Ovary (tissue), 9 donors: ENCODE measurements around the gene STIM1. TPM values are rescaled to one million over a fixed set of nuclear protein-coding genes. Genes with fewer than 3 reads are reported as not detected.

Experiments
- DNase-seq, 5 donors: peaks; one replicate each; pipeline ENCODE4 v3.0.0-alpha.2; 2019 to 2020
- H3K27ac ChIP-seq, 2 donors: fragments of 200-600 bp; one replicate each; pipeline versions ENCODE4 v1.5.1 to v1.8.0; 2019 to 2022
- H3K27me3 ChIP-seq: fragments of 200-600 bp; one replicate; pipeline ENCODE4 v1.8.0; 2022
- H3K36me3 ChIP-seq: fragments of 200-600 bp; sonication (generic); one replicate; pipeline ENCODE4 v1.5.1; 2019
- H3K4me1 ChIP-seq: one replicate; pipeline ENCODE4 v1.8.1; 2013; ENCODE audit warnings: mild to moderate bottlenecking, moderate library complexity; ENCODE audit not compliant: insufficient read depth
- H3K4me3 ChIP-seq: fragments of 200-600 bp; sonication (generic); one replicate; pipeline ENCODE4 v1.5.1; 2017
- H3K9me3 ChIP-seq, 2 donors: fragments of 200-600 bp in 1 of 2; sonication (generic) in 1 of 2; one replicate each; pipeline versions ENCODE4 v1.5.1 to v1.8.1; 2013 to 2019; ENCODE audit warnings: mild to moderate bottlenecking in 1 of 2, moderate library complexity in 1 of 2
- EP300 ChIP-seq: sonication (generic); formaldehyde crosslinking; IDR thresholded peaks from one replicate; pipeline ENCODE4 v1.6.1; 2017; ENCODE audit warnings: antibody characterized with exemption
- POLR2A ChIP-seq: fragments of 450-650 bp; IDR thresholded peaks from one replicate; pipeline ENCODE4 v1.6.1; 2017; ENCODE audit warnings: antibody characterized with exemption, mild to moderate bottlenecking, moderate library complexity
- WGBS, 3 donors: extraction: QIAGEN DNeasy Blood & Tissue Kit in 1 of 3; methylation state at CpG; one replicate each; pipeline versions ENCODE4 v1.1.5 to v1.1.7; 2013 to 2017; 5-methylcytosine and 5-hydroxymethylcytosine counted together
- intact Hi-C, 4 donors: fragments of 100-400 bp; cut with DNase I; formaldehyde crosslinking; loops; one replicate each; pipeline versions ENCODE4 v1.11.0 to v1.15.1; 2022 to 2023
- polyA plus RNA-seq, 2 donors: library from polyadenylated mRNA; stranded (reverse); fragments of 200-250 nt in 1 of 2; fragments of 350-450 nt in 1 of 2; fragmentation: Illumina TruSeq in 1 of 2; extraction: RNeasy Lipid Tissue Mini Kit (QIAGEN cat#74804) in 1 of 2; gene quantifications; one replicate each; pipeline ENCODE4 v1.2.3, GENCODE V29; 2013 to 2014
- total RNA-seq, 7 donors: library from RNA; depleted of rRNA in 2 of 7; stranded (reverse); fragments of >200 nt in 2 of 7; fragmentation: NEBNext Ultra II Directional in 3 of 7; extraction: Animal tissue kit (Norgen Biotek cat#: 25700) in 3 of 7; gene quantifications; one replicate each; pipeline versions ENCODE4 v1.1.0 to v1.2.4, GENCODE V29; 2016 to 2023
- TF ChIP-seq, protein P1 (sequence below), 3 donors: fragments of 450-650 bp in 2 of 3; fragments of 200-600 bp in 1 of 3; IDR thresholded peaks; one replicate each; pipeline versions ENCODE4 v1.5.1 to v1.8.0; 2016 to 2022; ENCODE audit warnings: antibody characterized with exemption in 3 of 3, mild to moderate bottlenecking in 1 of 3
- donor health status: DM: no; HTN: no; CAD: no; lungs with moderate emphysema.
- donor health status: DM: no; HTN: no; CAD: no.
- donor health status: Bipolar disorder and iron deficiency.
- donor health status: DM: yes; HTN: yes; CAD: no.
- donor health status: DM: no; HTN: no; CAD: no.
- donor health status: DM: yes; HTN: yes; CAD: no.

The STIM1 gene
- total and polyA plus RNA-seq, 9 donors: 26.1 to 75.2 (median 58.7) TPM

DNA sequence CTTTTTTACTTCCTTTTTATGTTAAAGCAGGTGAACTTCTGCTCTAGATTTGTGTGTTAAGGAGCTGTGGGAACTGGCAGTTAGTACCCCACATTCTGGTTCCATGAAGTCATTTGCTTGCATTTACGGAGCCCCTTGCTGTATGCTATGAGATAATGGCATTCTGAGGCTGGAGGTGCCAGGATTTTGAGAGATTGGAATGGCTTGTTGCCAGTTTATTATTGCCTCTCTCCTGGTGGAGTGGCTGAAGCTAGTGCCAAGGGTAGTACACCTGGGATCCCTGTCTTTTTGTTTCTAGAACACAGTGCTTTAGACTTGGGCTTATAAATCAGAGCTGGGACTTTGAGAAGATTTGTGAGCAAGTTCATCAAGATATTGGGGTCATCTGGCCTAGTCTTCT, 73.8 kb downstream of the STIM1 start:
- no peaks in the 10 kb centered on the region for H3K36me3 ChIP-seq
- TF ChIP-seq, protein P1, sequence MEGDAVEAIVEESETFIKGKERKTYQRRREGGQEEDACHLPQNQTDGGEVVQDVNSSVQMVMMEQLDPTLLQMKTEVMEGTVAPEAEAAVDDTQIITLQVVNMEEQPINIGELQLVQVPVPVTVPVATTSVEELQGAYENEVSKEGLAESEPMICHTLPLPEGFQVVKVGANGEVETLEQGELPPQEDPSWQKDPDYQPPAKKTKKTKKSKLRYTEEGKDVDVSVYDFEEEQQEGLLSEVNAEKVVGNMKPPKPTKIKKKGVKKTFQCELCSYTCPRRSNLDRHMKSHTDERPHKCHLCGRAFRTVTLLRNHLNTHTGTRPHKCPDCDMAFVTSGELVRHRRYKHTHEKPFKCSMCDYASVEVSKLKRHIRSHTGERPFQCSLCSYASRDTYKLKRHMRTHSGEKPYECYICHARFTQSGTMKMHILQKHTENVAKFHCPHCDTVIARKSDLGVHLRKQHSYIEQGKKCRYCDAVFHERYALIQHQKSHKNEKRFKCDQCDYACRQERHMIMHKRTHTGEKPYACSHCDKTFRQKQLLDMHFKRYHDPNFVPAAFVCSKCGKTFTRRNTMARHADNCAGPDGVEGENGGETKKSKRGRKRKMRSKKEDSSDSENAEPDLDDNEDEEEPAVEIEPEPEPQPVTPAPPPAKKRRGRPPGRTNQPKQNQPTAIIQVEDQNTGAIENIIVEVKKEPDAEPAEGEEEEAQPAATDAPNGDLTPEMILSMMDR (IDR thresholded peaks at IDR 0.05): no peak
- no peak for TF ChIP-seq EP300
- no peak for TF ChIP-seq POLR2A
- WGBS, 3 donors: 67 to 79% (median 79%) methylated on average over 1 of the region's 1 CpG
- H3K27me3 ChIP-seq: no peaks in the 10 kb centered on the region
- intact Hi-C loops: no loop called here
- H3K4me3 ChIP-seq: no peak overlapping the region
- H3K27ac ChIP-seq: no peak overlapping the region
- H3K4me1 ChIP-seq: peaks cover 6% of the 10 kb centered on the region
- DNase-seq: no peak
- H3K9me3 ChIP-seq: no peaks in the 10 kb centered on the region

DNA sequence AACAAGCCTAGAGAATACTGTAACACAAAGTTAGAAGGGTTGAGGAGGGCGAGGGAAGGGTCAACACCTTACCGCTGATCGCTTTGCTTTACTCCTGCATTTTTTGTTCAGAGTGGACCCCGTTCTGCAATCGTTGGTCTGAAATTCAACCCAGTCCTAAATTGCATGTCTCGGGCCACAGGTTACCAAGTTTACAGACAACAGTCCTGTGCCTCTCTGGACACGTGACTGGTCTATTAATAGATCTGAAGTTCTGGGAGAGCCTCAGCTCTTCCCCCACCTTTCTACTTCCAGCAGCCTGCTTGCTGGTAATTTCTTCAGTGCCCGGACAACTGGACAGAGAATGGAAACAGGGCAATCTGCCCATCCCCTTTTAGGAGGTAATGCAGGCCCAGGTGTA, 74.2 kb downstream of the STIM1 start:
- peak overlapping the region in 1 of 2 donors; percentile 22 for H3K27ac ChIP-seq
- H3K4me3 ChIP-seq: no peak overlapping the region
- no peaks in the 10 kb centered on the region for H3K27me3 ChIP-seq
- peak in 2 of 5 donors; percentile 34 to 47 for DNase-seq
- 32 to 52% (median 40%) methylated on average over 8 of the region's 8 CpGs for WGBS, 3 donors
- TF ChIP-seq, protein P1 (IDR thresholded peaks at IDR 0.05): no peak
- TF ChIP-seq EP300: no peak
- TF ChIP-seq POLR2A: no peak
- intact Hi-C loops: no loop called here
- H3K36me3 ChIP-seq: no peaks in the 10 kb centered on the region
- peaks cover 7% of the 10 kb centered on the region for H3K4me1 ChIP-seq
- H3K9me3 ChIP-seq: no peaks in the 10 kb centered on the region

DNA sequence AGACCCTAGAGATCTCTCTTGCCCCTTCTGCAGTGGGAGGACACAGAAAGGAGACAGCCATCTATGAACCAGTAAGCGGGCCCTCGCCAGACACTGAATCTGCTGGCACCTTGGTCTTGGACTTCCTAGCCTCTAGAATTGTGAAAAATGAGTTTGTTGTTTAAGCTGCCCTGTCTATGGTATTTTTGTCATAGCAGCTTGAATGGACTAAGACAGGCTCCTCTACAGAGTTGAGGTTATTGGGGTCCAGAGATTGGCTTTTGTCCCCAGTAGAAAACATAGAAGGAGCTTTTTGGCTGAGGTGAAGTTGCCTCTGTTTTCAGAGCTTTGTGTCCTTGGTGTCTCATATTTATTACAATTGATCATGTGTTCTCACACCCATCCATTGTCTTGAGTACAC, 77.2 kb downstream of the STIM1 start:
- TF ChIP-seq POLR2A (no peak), EP300 (no peak)
- TF ChIP-seq, protein P1 (IDR thresholded peaks at IDR 0.05): no peak
- Histone ChIP-seq H3K36me3 (no peaks in the 10 kb centered on the region), H3K27me3 (no peaks in the 10 kb centered on the region), H3K27ac (no peak overlapping the region), H3K4me1 (peaks cover 17% of the 10 kb centered on the region), H3K4me3 (no peak overlapping the region), H3K9me3 (no peaks in the 10 kb centered on the region)
- DNase-seq: no peak
- 94 to 100% (median 99%) methylated on average over 2 of the region's 2 CpGs for WGBS, 3 donors
- intact Hi-C loops: no loop called here

DNA sequence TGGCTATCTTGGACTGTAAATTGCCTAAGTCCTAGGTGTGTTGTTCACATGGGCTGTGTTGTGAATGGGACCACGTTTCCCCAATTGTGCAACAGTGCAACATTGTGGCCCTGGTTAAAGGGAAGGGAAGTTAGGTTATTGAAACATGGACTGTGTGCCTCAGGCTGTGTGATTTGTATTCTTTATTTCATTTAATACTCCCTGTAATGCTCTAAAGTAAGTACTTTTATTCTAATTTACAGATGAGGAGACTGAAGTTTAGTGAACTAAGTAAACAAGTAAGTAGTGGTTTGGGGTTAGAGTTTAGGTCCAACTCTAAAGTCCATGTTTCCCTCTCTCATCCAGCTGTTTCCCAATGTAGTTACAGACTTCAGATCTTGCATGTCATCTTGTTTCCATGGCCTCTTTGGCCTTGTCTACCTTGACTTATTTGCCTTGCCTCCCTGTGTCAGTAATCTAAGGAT, 77.7 kb downstream of the STIM1 start:
- no peaks in the 10 kb centered on the region for H3K27me3 ChIP-seq
- TF ChIP-seq, protein P1 (IDR thresholded peaks at IDR 0.05): no peak
- TF ChIP-seq EP300: no peak
- no peak for TF ChIP-seq POLR2A
- DNase-seq: no peak
- WGBS, 3 donors: 93 to 97% (median 96%) methylated on average over 1 of the region's 1 CpG
- intact Hi-C loops: no loop called here
- H3K4me1 ChIP-seq: peaks cover 17% of the 10 kb centered on the region
- H3K4me3 ChIP-seq: no peak overlapping the region
- H3K9me3 ChIP-seq: no peaks in the 10 kb centered on the region
- H3K27ac ChIP-seq: no peak overlapping the region
- no peaks in the 10 kb centered on the region for H3K36me3 ChIP-seq
